OCI-LY3 (cell line): Measurements from ENCODE around the gene OTOP2.

ENCODE experiments used
- EZH2phosphoT487 ChIP-seq: fragments of 200-600 bp; shearing (Covaris generic); IDR thresholded peaks from 2 replicates; pipeline ENCODE4 v1.6.1; 2018; ENCODE audit warnings: antibody characterized with exemption, mixed run types, low read depth
- TF ChIP-seq, protein P1 (sequence below): fragments of 200-600, 300-600 bp; sonication (generic); IDR thresholded peaks from 2 replicates; pipeline ENCODE4 v1.5.1; 2014; ENCODE audit warnings: antibody characterized with exemption, low read length, low read depth

- TF ChIP-seq, protein P1, sequence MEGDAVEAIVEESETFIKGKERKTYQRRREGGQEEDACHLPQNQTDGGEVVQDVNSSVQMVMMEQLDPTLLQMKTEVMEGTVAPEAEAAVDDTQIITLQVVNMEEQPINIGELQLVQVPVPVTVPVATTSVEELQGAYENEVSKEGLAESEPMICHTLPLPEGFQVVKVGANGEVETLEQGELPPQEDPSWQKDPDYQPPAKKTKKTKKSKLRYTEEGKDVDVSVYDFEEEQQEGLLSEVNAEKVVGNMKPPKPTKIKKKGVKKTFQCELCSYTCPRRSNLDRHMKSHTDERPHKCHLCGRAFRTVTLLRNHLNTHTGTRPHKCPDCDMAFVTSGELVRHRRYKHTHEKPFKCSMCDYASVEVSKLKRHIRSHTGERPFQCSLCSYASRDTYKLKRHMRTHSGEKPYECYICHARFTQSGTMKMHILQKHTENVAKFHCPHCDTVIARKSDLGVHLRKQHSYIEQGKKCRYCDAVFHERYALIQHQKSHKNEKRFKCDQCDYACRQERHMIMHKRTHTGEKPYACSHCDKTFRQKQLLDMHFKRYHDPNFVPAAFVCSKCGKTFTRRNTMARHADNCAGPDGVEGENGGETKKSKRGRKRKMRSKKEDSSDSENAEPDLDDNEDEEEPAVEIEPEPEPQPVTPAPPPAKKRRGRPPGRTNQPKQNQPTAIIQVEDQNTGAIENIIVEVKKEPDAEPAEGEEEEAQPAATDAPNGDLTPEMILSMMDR: no peak
- TF ChIP-seq EZH2phosphoT487: no peak
Observed at GRCh38 chr17:74881073-74881472, 43.0 kb upstream of the OTOP2 start.
